C4-2B (cell line): ENCODE measurements around the gene CPSF7.

Experiments
- ZFX ChIP-seq: fragments of 450-650 bp; IDR thresholded peaks from 2 replicates; pipeline ENCODE4 v1.6.1; 2017
- TF ChIP-seq, protein P1 (sequence below): fragments of 450-650 bp; conservative IDR thresholded peaks from 2 replicates; pipeline ENCODE4 v1.5.1; 2017; ENCODE audit warnings: mild to moderate bottlenecking

DNA sequence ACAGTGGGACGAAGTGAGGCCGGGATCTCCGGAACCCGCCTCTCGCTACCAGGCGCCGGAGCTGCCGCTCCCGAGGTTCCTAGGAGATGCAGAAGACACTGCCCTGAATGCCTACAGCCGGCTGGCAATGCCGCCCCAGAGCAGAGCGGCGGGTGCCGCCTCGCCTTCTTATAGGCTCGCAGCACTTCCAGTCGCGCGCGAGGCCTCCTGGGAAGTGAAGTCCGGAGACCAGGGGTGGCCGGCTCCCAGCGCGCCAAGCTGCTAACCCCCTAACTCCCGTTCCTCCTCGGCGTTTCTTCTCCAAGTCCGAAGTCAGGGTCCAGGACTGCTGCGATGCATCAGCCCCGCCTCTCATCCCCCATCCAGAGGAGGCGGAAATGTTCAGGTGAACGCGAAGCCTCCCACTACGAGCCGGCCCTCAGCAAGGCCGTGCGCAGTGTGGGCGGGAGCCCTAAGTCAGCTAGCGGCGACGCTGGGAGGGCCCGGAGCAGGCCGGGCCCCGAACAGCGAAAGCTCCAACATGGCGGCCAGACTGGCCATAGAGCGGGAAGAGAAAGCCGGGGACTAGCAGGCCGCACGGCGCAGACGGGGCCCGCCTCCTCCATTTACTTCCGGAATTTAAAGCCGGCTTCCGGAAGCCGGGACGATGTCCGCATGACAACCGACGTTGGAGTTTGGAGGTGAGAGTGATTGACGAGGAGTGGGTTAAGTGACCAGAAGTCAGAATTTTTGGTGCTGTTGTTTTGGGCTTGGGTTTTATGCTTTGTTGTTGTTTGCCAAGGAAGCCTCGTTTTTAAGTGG lies 67.8 kb downstream of the CPSF7 start, which contains the start of the genes CYB561A3 and TMEM138:
- TF ChIP-seq, protein P1, sequence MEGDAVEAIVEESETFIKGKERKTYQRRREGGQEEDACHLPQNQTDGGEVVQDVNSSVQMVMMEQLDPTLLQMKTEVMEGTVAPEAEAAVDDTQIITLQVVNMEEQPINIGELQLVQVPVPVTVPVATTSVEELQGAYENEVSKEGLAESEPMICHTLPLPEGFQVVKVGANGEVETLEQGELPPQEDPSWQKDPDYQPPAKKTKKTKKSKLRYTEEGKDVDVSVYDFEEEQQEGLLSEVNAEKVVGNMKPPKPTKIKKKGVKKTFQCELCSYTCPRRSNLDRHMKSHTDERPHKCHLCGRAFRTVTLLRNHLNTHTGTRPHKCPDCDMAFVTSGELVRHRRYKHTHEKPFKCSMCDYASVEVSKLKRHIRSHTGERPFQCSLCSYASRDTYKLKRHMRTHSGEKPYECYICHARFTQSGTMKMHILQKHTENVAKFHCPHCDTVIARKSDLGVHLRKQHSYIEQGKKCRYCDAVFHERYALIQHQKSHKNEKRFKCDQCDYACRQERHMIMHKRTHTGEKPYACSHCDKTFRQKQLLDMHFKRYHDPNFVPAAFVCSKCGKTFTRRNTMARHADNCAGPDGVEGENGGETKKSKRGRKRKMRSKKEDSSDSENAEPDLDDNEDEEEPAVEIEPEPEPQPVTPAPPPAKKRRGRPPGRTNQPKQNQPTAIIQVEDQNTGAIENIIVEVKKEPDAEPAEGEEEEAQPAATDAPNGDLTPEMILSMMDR = no peak
- TF ChIP-seq ZFX = peak; percentile 88
